IMR-90 (cell line): Measurements from ENCODE around the gene COL4A1. TPM values are rescaled to one million over a fixed set of nuclear protein-coding genes. Genes with fewer than 3 reads are reported as not detected.

ENCODE experiments used
- ATAC-seq: fragments of 200-7000 bp; cut with Tn5 transposase; 2 replicates; pipeline ENCODE4 v1.9.1; 2020; ENCODE audit warnings: low read depth, mild to moderate bottlenecking, moderate library complexity
- BruUV-seq: library from RNA; stranded (reverse); fragments of 400-500 nt; replicated peaks from 2 replicates; lab custom pipeline; 2021; lab: Mats Ljungman, UMichigan
- CTCF ChIA-PET: fragments of 300-600 bp; formaldehyde crosslinking; extraction: SDS; loops from one replicate; lab custom pipeline; 2021; ENCODE audit warnings: antibody characterized with exemption; lab: Yijun Ruan, JAX
- POLR2A ChIA-PET: fragments of 300-600 bp; sonication (Branson Sonifier 250); formaldehyde crosslinking; loops from one replicate; lab custom pipeline; 2022; ENCODE audit warnings: antibody characterized with exemption; ENCODE audit not compliant: unreplicated experiment; lab: Charles Lee
- DNase-seq: peaks from one replicate; pipeline ENCODE4 v3.0.0; 2013
- H2AFZ ChIP-seq: replicated peaks from 2 replicates; pipeline ENCODE3; 2013; ENCODE audit warnings: low read length, mild to moderate bottlenecking; ENCODE audit not compliant: poor library complexity
- H2AK5ac ChIP-seq: 2 replicates; pipeline ENCODE4 v1.6.1; 2013; ENCODE audit warnings: low read depth, low read length, inconsistent platforms
- H2AK9ac ChIP-seq: replicated peaks from 2 replicates; pipeline ENCODE3; 2013; ENCODE audit warnings: mild to moderate bottlenecking, low read depth, low read length, moderate library complexity; ENCODE audit not compliant: poor library complexity
- H2BK120ac ChIP-seq: 2 replicates; pipeline ENCODE4 v1.6.1; 2013; ENCODE audit warnings: low read depth, low read length, inconsistent platforms
- H2BK15ac ChIP-seq: 3 replicates; pipeline ENCODE4 v1.6.1; 2013; ENCODE audit warnings: low read depth, low read length, inconsistent platforms
- H2BK20ac ChIP-seq: 2 replicates; pipeline ENCODE4 v1.6.1; 2013; ENCODE audit warnings: low read depth, mild to moderate bottlenecking, inconsistent platforms, low read length, moderate library complexity
- H2BK5ac ChIP-seq: 2 replicates; pipeline ENCODE4 v1.6.1; 2013; ENCODE audit warnings: mild to moderate bottlenecking, low read depth, low read length, inconsistent platforms; ENCODE audit not compliant: poor library complexity, severe bottlenecking
- H3K14ac ChIP-seq: replicated peaks from 2 replicates; pipeline ENCODE4 v1.6.1; 2013; ENCODE audit warnings: low read depth, low read length, inconsistent platforms
- H3K18ac ChIP-seq: 2 replicates; pipeline ENCODE4 v1.6.1; 2013; ENCODE audit warnings: low read depth, low read length, control low read depth
- H3K23ac ChIP-seq: 2 replicates; pipeline ENCODE4 v1.6.1; 2013; ENCODE audit warnings: low read depth, low read length, inconsistent platforms
- H3K27ac ChIP-seq: 2 replicates; pipeline ENCODE4 v1.5.1; 2013; ENCODE audit warnings: mild to moderate bottlenecking, control low read depth, low read length; ENCODE audit not compliant: insufficient read depth
- H3K27me3 ChIP-seq: 2 replicates; pipeline ENCODE4 v1.6.1; 2013; ENCODE audit warnings: low read length; ENCODE audit not compliant: control insufficient read depth, insufficient read depth
- H3K36me3 ChIP-seq: 2 replicates; pipeline ENCODE4 v1.6.1; 2013; ENCODE audit warnings: low read length, mixed read lengths; ENCODE audit not compliant: control insufficient read depth, insufficient read depth
- H3K4ac ChIP-seq: 2 replicates; pipeline ENCODE4 v1.6.1; 2013; ENCODE audit warnings: low read depth, low read length, inconsistent platforms
- H3K4me1 ChIP-seq: 2 replicates; pipeline ENCODE4 v1.6.1; 2013; ENCODE audit warnings: low read length, mixed read lengths; ENCODE audit not compliant: control insufficient read depth, insufficient read depth
- H3K4me2 ChIP-seq: 2 replicates; pipeline ENCODE4 v1.6.1; 2013; ENCODE audit warnings: low read depth, mild to moderate bottlenecking, control low read depth, low read length, moderate library complexity
- H3K4me3 ChIP-seq: 2 replicates; pipeline ENCODE4 v1.5.1; 2013; ENCODE audit warnings: low read depth, mild to moderate bottlenecking, control low read depth, low read length, moderate library complexity; ENCODE audit not compliant: insufficient read depth
- H3K56ac ChIP-seq: 2 replicates; pipeline ENCODE4 v1.6.1; 2013; ENCODE audit warnings: low read length, inconsistent platforms; ENCODE audit not compliant: insufficient read depth; ENCODE audit errors: extremely low read depth
- H3K79me1 ChIP-seq, 2 experiments: 2 replicates each; pipeline ENCODE4 v1.6.1; 2013; ENCODE audit warnings: low read length in 2 of 2, inconsistent platforms in 1 of 2, low read depth in 1 of 2
- H3K9ac ChIP-seq: 2 replicates; pipeline ENCODE4 v1.6.1; 2013; ENCODE audit warnings: low read depth, low read length, control low read depth
- H3K9me1 ChIP-seq: 2 replicates; pipeline ENCODE4 v1.6.1; 2013; ENCODE audit warnings: low read length, inconsistent platforms; ENCODE audit not compliant: insufficient read depth
- H3K9me3 ChIP-seq: 2 replicates; pipeline ENCODE4 v1.6.1; 2013; ENCODE audit warnings: low read length; ENCODE audit not compliant: control insufficient read depth, insufficient read depth
- H4K20me1 ChIP-seq: 2 replicates; pipeline ENCODE4 v1.6.1; 2013; ENCODE audit warnings: low read length, inconsistent platforms; ENCODE audit not compliant: insufficient read depth
- H4K5ac ChIP-seq: 2 replicates; pipeline ENCODE4 v1.6.1; 2013; ENCODE audit warnings: mild to moderate bottlenecking, low read depth, low read length, control low read depth
- H4K8ac ChIP-seq, 2 experiments: 2 replicates each; pipeline ENCODE4 v1.6.1; 2013; ENCODE audit warnings: low read depth in 2 of 2, low read length in 2 of 2, control low read depth in 1 of 2, inconsistent platforms in 1 of 2
- H4K91ac ChIP-seq: 2 replicates; pipeline ENCODE4 v1.6.1; 2013; ENCODE audit warnings: low read depth, low read length, inconsistent platforms; ENCODE audit not compliant: insufficient read depth
- BHLHE40 ChIP-seq: fragments of 150-350 bp; IDR thresholded peaks from 2 replicates; pipeline ENCODE4 v1.6.1; 2016; ENCODE audit warnings: mild to moderate bottlenecking, low read depth, low read length
- FOS ChIP-seq: fragments of 150-350 bp; IDR thresholded peaks from 2 replicates; pipeline ENCODE4 v1.6.1; 2016; ENCODE audit warnings: low read depth, low read length
- MAZ ChIP-seq: IDR thresholded peaks from 2 replicates; pipeline ENCODE4 v1.6.1; 2012; ENCODE audit warnings: low read depth, mild to moderate bottlenecking, low read length, improper control_type of control experiment, moderate library complexity, borderline replicate concordance
- POLR2A ChIP-seq: IDR thresholded peaks from 2 replicates; pipeline ENCODE4 v1.6.1; 2012; ENCODE audit warnings: mild to moderate bottlenecking, low read depth, low read length
- RFX5 ChIP-seq: IDR thresholded peaks from 2 replicates; pipeline ENCODE4 v1.8.0; 2012; ENCODE audit warnings: low read depth, mild to moderate bottlenecking, low read length, moderate library complexity
- SMC3 ChIP-seq: fragments of 150-350 bp; IDR thresholded peaks from 2 replicates; pipeline ENCODE4 v1.6.1; 2016; ENCODE audit warnings: low read depth, mild to moderate bottlenecking, antibody characterized with exemption, low read length, moderate library complexity
- WGBS, 2 experiments: methylation state at CpG; one replicate each; pipeline versions ENCODE4 v1.1.5 to v1.1.7; 2013; ENCODE audit warnings: missing lambda C conversion rate in 2 of 2; ENCODE audit not compliant: insufficient read length in 1 of 2; ENCODE audit errors: extremely low coverage in 2 of 2; 5-methylcytosine and 5-hydroxymethylcytosine counted together
- dilution Hi-C: fragments of 300-500 bp; cut with HindIII; formaldehyde crosslinking; loops from one replicate; pipeline ENCODE4 v1.14.3; 2018; ENCODE audit warnings: low sequenced_read_pairs; ENCODE audit not compliant: unreplicated experiment
- in situ Hi-C: fragments of 300-500 bp; cut with MboI; formaldehyde crosslinking; loops from 3 replicates; pipeline ENCODE4 v1.14.3; 2019; ENCODE audit warnings: low sequenced_read_pairs, inconsistent platforms, mixed read lengths
- intact Hi-C: fragments of 100-400 bp; cut with micrococcal nuclease; formaldehyde crosslinking; loops from 2 replicates; pipeline ENCODE4 v1.10.0; 2022
- polyA plus RNA-seq, 3 experiments: library from polyadenylated mRNA; depleted of rRNA; stranded (reverse); fragments of >200 nt; gene quantifications; 2 replicates each; pipeline ENCODE4 v1.2.3, GENCODE V29; 2012; ENCODE audit warnings: low replicate concordance in 1 of 3
- total RNA-seq: library from RNA; depleted of rRNA; stranded (reverse); fragments of >200 nt; gene quantifications from 2 replicates; pipeline ENCODE4 v1.2.3, GENCODE V29; 2012

COL4A1 gene
- total and polyA plus RNA-seq, 2 of the 4 experiments (the other 2 are of a cell fraction): 230 to 337 TPM

- Histone ChIP-seq H3K4ac (no peak overlapping the region), H4K91ac (no peak overlapping the region), H3K27ac (no peak overlapping the region), H2AK9ac (no peak overlapping the region), H3K4me3 (no peak overlapping the region), H4K20me1 (no peaks in the 10 kb centered on the region; the same call in 1 of the 2 replicates), H3K23ac (no peak overlapping the region), H3K14ac (no peak overlapping the region), H3K18ac (no peak overlapping the region), H2BK5ac (no peak overlapping the region), H3K9me3 (no peaks in the 10 kb centered on the region), H3K27me3 (no peaks in the 10 kb centered on the region), H3K36me3 (peaks cover 62% of the 10 kb centered on the region), H4K8ac (no peak overlapping the region), H3K56ac (no peak overlapping the region), H2AK5ac (no peak overlapping the region), H2BK20ac (no peak overlapping the region), H2BK15ac (no peak overlapping the region), H4K5ac (no peak overlapping the region), H2AFZ (no peak overlapping the region), H3K9ac (no peak overlapping the region), H3K79me1 (peaks cover 12 to 23% of the 10 kb centered on the region in 2 experiments; a peak in 3 of 4 replicates), H3K4me2 (no peak overlapping the region), H3K4me1 (no peaks in the 10 kb centered on the region), H3K9me1 (no peaks in the 10 kb centered on the region; the same call in 1 of the 2 replicates), H2BK120ac (no peak overlapping the region)
- intact Hi-C loops: no loop called here
- no peak for ATAC-seq
- ChIA-PET CTCF (interaction anchor here (0.6 kb wide), 1 partner anchor 10 kb away, joined by 3 read pairs; no protein-coding TSS in a partner anchor), POLR2A (no interaction called here)
- TF ChIP-seq MAZ (no peak), BHLHE40 (no peak), POLR2A (no peak), FOS (no peak), RFX5 (no peak), SMC3 (no peak)
- BruUV-seq: no TSS peak
- 94% methylated on average over 2 of the region's 8 CpGs; no CpG with 5 or more reads in 1 of the 2 experiments for WGBS, 2 experiments
- in situ Hi-C loops: no loop called here
- dilution Hi-C loops: no loop called here
- DNase-seq: no peak
Measured at GRCh38 chr13:110206185-110206584, 100.8 kb downstream of the COL4A1 start.
